Spleen (tissue), 7 donors: ENCODE measurements around the gene APRT.

ENCODE experiments used
- CTCF ChIP-seq, 11 experiments: fragments of 200-600 bp in 7 of 11; fragments of 450-650 bp in 4 of 11; sonication (generic) in 4 of 11; IDR thresholded peaks in 8 of 11; conservative IDR thresholded peaks in 3 of 11; 1 replicate in 7 of 11; 2 replicates in 4 of 11; pipeline versions ENCODE4 v1.4.0 to v1.8.0; 2016 to 2021; ENCODE audit warnings: antibody characterized with exemption in 11 of 11, inconsistent platforms in 4 of 11, mild to moderate bottlenecking in 1 of 11
- POLR2A ChIP-seq, 3 donors: fragments of 450-650 bp; IDR thresholded peaks; one replicate each; pipeline ENCODE4 v1.5.1; 2017; ENCODE audit warnings: antibody characterized with exemption in 3 of 3, mild to moderate bottlenecking in 1 of 3
- POLR2AphosphoS5 ChIP-seq, 3 donors: sonication (generic); formaldehyde crosslinking; IDR thresholded peaks; one replicate each; pipeline ENCODE4 v1.5.1; 2017; ENCODE audit warnings: antibody characterized with exemption in 3 of 3
- donor health status: DM: no; HTN: no; CAD: no; lungs with moderate emphysema.
- donor health status: DM: no; HTN: no; CAD: no.
- donor health status: DM: no; HTN: no; CAD: no.

- TF ChIP-seq POLR2AphosphoS5 (IDR thresholded peaks at IDR 0.05) (no peak), CTCF (IDR thresholded peaks at IDR 0.05 in 8 of 11, conservative IDR thresholded peaks at IDR 0.05 in 3 of 11) (no peak), POLR2A (IDR thresholded peaks at IDR 0.05) (no peak)
Observed at GRCh38 chr16:88844419-88845036, 32.8 kb upstream of the APRT start.
